HG03045 (cell line): ENCODE measurements around the gene SCD.
"Not testable (repeated sequence)": the region's sequence is repeated elsewhere in the genome, so short reads cannot be mapped to it uniquely, and the experiment has no call there.

Experiments
- ATAC-seq: cut with Tn5 transposase; IDR thresholded peaks from one replicate; pipeline ENCODE4 v1.9.1; 2021; ENCODE audit warnings: mild to moderate bottlenecking, moderate library complexity; ENCODE audit not compliant: unreplicated experiment

Gene SCD

DNA sequence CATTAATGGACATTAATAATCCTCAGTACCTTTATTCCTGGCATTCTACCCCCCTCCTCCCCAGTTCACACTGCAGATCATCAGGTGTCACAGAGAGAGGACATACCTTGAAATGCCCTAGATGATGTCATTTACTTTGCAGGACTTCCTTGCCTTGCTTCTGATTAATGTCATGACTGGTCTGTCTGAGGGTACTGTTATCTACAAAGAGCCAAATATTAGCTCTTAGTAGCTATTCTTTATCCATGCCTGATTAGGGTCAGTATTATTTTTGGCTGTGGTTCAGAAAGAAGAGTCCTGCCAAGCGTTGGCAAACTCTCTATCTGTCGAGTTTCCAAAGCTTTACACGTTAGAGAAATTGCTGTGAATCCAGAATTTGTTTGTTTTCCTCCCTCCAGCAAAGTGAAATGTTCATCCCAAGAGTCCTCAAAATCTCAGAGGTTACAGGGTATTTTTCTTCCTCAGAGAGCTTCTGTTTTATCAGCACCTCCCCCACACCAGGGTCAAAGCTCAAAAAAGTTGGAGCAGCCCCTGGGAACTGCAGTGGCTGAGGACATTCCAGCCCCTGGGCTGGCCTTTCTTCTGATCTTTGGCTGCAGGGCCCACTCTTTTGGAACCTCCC is 12.6 kb downstream of the SCD start:
- no peak for ATAC-seq

DNA sequence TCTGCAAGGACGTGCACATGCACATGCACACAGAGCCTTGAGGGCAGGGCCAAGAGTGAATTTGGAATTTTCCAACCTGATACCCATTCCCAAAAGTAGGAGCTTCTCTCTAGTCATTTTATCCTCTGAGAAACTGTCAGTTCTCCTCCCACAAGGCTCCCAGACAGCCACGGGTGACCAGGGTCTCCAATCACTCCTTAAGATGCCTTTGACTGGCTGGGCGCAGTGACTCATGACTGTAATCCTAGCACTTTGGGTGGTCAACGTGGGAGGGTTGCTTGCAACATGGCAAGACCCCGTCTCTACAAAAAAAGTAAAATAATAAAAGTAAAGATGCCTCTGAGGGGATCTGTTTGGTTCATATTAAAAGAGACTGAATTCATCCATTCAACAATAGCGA is 13.2 kb downstream of the SCD start:
- ATAC-seq: no peak

DNA sequence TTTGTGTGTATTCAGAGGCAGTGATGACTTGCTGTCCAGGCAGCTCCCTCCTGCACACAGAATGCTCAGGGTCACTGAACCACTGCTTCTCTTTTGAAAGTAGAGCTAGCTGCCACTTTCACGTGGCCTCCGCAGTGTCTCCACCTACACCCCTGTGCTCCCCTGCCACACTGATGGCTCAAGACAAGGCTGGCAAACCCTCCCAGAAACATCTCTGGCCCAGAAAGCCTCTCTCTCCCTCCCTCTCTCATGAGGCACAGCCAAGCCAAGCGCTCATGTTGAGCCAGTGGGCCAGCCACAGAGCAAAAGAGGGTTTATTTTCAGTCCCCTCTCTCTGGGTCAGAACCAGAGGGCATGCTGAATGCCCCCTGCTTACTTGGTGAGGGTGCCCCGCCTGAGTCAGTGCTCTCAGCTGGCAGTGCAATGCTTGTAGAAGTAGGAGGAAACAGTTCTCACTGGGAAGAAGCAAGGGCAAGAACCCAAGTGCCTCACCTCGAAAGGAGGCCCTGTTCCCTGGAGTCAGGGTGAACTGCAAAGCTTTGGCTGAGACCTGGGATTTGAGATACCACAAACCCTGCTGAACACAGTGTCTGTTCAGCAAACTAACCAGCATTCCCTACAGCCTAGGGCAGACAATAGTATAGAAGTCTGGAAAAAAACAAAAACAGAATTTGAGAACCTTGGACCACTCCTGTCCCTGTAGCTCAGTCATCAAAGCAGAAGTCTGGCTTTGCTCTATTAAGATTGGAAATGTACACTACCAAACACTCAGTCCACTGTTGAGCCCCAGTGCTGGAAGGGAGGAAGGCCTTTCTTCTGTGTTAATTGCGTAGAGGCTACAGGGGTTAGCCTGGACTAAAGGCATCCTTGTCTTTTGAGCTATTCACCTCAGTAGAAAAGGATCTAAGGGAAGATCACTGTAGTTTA is 15.8 kb downstream of the SCD start:
- no peak for ATAC-seq

DNA sequence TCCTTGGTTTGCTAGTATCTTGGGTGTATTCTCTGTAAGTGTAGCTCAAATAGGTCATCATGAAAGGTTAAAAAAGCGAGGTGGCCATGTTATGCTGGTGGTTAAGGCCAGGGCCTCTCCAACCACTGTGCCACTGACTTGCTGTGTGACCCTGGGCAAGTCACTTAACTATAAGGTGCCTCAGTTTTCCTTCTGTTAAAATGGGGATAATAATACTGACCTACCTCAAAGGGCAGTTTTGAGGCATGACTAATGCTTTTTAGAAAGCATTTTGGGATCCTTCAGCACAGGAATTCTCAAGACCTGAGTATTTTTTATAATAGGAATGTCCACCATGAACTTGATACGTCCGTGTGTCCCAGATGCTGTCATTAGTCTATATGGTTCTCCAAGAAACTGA is 17.1 kb downstream of the SCD start:
- no peak for ATAC-seq

DNA sequence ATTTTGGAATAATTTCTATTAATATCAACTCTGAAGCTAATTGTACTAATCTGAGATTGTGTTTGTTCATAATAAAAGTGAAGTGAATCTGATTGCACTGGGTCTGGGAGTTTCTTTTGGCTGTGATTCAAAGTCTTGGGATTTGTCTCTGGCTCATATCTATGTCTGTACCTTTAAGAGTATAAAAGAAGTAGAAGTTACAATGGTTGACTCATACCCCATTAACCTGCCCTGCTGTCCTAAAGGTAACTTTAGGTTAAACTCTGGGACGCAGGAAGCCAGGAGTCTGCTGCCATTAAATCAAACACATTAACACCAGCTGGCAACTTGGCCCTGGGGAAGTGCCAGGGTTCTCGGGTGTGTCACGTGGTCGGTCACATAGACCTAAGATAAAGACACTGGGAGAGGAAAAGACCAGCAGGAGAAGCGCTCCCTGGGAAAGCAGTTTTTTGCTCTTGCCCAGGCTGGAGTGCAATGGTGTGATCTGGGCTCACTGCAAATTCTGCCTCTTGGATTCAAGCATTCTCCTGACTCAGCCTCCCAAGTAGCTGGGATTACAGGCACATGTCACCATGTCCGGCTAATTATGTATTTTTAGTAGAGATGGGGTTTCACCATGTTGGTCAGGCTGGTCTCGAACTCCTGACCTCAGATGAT is 17.8 kb downstream of the SCD start:
- no peak for ATAC-seq

DNA sequence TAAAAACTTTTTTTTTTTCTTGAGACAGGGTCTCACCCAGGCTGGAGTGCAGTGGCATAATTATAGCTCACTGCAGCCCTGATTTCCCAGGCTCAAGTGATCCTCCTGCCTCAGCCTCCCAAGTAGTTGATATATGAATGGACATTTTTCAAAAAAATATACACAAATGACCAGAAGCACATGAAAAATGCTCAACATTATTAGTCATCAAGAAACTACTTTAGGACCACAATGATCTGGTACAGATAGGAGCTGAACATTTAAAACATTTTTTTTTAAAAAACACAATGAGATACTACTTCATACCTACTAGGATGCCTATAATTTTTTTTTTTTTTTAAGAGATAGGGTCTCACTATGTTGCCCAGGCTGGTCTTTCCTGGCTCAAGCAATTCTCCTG is 21.7 kb downstream of the SCD start:
- no peak for ATAC-seq

DNA sequence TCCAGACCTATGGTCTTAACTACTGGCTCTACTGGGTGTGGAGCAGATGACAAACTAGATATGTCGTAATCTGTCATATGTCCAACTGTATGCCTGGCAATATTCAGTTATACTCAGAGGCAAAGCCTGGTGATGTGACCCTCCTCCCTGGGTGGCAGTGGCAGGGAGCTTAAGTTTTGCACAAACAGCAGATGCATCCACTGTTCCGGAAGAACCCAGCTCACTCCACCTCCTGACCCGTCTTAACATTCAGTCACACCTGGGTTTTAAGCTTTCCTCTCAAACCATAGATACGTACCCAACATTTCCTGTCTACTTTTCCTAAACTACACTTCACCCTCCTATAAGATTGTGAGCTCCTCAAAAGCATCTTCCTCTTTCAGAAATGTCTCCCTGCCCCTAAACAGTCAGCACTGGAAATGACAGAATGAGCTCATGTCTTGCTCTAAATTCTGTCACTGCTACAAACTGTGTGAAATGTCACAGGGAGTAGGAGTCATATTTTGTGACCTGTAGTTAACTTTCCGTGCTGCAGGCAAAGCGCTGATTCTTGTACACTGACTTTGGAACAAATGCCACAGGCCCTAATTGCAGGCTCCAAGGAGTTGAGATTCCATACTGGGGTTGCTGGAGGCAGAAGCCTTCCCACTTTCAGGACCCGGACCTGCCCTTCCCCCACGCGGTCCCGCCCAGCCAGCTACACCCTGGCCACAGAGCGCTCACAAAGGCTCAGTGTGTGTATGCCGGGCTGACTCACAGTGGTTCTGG is 23.9 kb downstream of the SCD start:
- no peak for ATAC-seq

DNA sequence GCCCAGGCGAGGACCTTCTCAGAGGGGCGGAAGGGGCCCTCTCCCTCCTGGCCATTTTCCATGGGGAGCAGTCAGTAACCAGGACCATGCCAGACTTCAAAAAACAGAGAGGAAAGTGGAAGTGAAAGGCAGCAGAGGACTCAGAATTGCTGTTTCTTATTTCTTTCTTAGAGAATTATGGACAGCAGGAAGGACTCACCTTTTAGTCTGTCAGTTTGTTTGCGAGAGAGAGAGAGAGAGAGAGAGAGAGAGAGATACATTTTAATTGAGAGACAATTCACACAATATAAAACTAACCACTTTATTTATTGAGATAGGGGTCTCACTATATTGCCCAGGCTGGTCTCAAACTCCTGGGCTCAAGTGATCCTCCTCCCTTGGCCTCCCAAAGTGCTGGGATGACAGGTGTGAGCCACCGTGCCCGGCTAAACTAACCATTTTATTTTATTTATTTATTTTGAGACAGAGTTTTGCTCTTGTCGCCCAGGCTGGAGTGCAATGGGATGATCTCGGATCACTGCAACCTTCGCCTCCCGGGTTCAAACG is 24.5 kb downstream of the SCD start:
- no peak for ATAC-seq

DNA sequence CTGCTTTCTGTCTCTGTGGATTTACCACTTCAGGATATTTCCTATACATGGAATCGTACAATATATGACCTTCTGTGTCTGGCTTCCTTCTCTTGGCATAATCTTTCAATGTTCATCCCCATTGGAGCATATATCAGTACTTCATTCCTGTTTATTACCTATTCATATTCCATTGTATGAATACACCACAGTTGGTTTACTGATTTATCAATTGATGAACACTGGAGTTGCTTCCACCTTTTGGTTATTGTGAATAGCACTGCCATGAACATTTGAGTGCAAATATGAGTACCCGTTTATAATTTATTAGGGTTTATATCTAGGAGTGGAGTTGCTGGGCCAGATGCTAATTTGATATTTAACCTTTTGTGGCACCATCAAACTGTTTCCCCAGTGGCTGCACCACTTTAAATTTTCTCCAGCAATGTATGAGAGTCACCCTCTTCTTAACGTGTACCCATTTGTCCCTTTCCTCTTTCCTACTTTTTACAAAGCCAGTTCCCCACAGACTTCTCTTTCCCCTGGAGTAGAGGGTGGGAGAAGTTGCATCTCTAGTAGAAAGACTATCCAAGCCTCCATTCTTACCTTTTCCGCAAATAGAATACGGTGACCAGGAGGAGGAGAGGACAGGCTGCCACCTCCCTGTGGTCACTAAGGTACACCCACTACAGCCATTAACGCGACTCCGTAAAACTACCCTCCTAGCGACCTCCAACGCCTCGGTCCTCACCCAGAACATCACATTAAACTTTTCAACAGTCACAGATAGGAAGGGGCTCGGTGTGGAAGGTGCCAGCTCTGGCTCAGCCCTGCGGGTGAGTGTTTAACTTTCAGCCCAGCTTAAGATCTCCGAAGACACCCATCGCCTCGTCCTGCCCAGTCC is 25.6 kb downstream of the SCD start:
- no peak for ATAC-seq

DNA sequence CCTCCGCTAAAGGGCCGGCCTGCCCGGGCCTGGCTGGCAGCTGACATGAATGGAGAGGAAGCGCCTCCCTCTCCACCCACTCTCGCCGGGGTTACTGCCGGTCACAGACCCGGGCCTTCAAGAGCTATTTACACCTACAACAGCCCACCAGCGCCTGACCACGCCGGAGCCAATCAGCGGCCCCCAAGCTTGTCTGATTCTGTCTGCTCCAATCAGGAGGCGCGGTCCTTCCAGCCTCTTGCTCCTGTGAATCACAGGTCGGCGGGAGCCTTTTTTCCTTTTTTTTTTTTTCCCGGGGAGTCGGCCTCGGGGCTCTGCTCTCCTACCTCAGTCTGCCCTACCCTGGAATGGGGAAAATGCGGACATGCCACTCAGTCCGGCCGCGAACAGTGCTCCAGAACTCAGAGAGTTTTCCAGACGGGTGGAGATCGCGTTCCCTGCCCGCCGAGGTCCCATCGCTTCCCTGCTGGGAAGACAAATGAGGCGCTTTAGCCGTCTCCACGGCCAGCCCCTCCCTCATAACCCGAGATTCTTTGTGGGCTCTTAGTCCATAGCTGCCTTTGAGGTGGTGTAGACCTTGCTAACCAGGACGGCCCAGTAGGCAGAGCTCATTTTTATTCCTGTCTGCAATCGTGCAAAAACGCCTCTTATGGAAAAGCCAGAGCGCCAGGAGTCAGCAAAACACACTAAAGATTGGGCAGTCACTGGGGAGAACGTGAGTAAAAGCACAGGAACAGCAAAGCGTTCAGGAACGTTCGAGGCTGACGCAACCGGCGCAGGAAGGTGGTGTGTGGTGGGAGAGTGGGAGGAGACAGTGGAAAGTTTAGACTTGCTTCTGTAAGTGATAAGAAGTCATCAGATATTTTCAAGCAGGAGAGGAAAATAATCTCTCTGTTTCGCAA is 26.5 kb downstream of the SCD start:
- peak; percentile 95 for ATAC-seq

DNA sequence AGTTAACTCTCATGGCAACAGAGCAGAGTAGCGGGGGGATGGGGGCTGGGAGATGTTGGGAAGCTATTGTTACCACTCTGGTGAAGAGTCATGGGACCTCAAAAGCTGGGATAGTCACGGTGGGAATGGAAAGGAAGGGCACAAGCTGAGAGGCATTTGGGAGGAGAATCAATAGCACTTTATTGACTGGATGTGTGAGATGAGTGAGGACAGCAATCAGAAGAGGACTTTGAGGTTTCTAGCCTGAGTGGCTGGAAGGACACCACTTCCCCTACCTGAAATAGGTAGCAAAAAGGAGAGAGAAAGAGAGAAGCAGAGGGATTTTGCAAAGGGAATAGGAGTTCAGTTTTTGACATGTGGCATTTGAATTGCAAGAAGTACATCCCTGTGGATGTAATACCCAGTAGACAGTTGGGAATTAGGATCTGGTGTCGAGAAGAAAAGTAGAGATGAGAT is 27.2 kb downstream of the SCD start:
- ATAC-seq: no peak

DNA sequence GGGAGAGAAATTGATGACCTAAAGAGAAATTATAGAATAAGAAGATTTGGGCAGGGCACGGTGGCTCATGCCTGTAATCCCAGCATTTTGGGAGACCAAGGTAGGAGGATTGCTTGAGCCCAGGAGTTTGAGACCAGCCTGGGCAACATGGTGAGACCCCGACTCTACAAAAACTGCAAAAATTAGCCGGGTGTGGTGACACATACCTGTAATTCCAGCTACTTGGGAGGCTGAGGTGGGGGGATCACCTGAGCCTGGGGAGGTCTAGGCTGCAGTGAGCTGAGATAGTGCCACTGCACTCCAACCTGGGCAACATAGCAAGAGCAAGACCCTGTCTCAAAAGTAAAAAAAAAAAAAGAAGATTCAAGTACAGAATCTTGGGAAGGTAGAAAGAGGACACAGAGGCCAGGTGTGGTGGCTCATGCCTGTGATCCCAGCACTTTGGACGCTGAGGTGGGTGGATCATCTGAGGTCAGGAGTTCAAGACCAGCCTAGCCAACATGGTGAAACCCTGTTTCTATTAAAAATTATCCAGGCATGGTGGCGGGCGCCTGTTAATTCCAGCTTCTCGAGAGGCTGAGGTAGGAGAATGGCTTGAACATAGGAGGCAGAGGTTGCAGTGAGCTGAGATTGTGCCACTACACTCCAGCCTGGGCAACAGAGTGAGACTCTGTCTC is 27.8 kb downstream of the SCD start:
- not testable (repeated sequence) for ATAC-seq

DNA sequence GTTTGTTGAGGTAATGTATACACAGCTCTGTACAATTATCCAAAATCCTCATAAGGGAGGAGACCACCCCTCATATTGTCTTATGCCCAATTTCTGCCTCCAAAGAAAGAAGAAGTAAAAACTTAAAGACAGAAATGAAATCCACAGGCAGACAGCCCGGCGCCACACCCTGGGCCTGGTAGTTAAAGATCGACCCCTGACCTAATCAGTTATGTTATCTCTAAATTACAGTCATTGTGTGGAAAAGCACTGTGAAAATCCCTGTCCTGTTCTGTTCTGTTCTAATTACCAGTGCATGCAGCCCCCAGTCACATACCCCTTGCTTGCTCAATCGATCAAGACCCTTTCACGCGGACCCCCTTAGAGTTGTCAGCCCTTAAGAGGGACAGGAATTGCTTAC is 29.6 kb downstream of the SCD start:
- not testable (repeated sequence) for ATAC-seq

DNA sequence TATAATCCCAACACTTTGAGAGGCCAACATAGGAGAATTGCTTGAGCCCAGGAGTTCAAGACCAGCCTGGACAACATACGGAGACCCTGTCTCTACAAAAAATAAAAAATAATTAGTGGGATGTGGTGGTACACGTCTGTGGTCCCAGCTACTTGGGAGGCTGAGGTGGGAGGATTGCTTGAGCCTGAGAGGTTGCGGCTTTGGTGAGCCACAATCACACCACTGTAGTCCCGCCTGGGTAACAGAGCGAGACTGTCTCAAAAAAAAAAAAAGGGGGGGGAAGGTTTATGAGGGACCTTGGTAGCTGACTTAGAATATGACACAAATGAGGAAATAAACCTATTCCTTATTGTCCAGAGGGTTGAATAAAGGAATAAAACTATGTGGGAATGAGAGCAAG is 30.8 kb downstream of the SCD start:
- no peak for ATAC-seq

DNA sequence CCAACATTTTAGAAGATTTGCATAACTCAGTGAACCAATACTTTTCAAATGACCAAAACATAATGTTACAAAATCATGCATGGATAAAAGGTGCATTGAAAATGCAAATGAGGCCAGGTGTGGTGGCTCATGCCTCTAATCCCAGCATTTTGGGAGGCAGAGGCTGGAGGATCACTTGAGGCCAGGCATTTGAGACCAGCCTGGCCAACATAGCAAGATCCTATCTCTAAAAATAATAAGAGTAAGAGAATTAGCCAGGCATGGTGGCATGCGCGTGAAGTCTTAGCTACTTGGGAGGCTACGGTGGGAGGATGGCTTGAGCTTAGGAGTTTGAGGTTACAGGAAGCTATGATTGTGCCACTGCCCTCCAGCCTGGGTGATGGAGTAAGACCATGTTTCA is 33.4 kb downstream of the SCD start:
- ATAC-seq: no peak

DNA sequence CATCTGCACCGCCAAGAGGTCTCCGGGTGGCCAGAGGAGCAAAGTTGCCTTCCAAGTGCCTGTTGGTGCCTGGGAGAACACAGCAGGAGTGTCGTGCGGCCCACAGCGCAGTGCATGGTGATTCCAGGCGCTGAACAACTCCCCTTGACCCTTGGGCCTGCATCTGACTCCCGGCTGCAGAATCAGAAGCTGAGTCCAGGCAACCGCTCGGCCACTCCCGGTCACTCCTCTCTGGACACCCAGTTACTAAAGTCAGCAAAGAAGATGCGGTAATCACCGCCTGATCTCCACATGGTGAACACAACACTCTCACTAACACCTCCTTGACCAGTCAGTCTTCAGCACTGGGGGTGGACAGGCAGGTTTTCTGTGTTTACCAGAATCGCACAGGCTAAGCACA is 35.5 kb downstream of the SCD start:
- no peak for ATAC-seq

DNA sequence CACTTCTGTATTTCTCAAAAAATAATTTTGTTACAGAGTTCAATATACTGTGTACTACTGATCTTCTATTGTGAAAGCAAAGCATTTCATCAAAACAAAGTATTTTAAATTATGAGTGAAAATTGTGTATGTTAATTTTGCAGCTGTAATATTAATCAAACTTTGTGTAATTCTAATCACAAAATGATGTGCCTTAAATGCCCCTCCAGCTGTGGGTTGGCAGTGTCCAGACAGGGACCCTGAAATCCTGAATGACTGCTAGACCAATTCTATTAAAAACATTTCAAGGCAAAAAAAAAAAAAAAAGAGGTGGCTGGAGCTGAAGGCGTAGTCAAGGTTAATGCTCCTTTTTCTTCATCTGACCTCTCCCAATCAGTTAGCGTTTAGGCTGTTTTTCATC is 36.2 kb downstream of the SCD start:
- ATAC-seq: no peak
